Endothelial cell of hepatic sinusoid (primary cell): Measurements from ENCODE around the gene RBPMS2.

Experiments used
- in situ Hi-C: cut with HindIII; loops from 2 replicates; pipeline ENCODE4 v1.10.0; 2017; ENCODE audit warnings: low sequenced_read_pairs

The RBPMS2 gene

DNA sequence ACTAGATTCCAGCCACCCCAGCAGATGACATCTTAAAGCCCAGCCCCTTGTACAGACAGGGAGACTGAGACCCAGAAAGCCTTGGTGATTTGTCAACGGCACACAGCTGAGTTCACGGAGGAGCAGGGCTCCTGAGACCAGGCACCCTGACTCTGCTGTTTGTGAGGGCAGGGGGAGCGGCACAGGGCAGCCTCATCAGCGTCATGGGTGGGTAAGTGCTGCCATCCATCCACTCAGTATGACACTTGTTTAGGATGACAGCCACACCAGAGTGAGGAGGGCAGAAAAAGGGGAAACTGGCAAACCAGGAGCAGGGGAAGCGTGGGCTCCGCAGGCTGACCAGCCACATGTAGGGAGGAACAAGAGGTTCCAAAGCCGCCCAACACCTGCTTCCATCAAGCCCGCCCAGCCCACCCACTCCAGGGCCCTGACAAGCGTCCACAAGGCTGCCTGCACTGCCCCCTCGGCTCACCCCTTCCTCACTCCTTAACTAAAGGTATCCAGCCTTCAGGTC lies 19.9 kb downstream of the RBPMS2 start:
- in situ Hi-C loops: no loop called here

DNA sequence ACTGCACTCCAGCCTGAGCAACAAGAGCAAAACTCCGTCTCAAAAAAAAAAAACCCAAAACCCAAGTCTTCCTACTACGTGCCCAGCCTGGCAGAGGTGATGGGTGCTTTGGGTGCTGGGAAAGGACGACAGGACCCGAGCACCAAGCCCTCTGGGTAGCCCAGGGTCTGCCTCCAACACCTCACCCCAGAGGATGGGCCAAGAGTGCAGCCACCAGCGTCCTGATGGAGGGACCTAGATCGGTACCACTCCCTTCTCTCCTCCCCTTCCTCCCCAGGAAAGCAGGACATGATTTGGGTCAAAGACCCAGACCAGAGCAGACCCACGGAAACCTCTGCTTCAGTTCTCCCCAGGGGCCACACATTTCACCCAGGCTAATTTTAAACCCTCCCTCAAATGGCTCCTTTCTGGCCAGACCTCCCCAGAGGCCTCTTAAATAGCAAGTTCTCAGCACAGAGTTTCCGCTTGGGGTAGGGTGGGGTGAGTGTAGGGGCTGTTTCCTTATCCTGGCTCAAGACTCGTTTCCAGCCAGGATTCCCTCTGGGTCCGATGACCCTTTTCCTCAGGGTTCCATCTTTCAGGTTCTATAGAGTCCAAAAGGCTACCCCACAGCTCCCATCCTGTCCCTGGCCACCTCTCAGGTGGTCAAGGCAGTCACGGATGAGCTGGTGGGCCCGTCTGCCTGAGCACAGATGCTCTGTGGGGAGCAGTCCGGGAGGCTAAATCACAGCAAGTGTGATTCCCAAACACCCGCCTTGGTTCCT lies 20.5 kb downstream of the RBPMS2 start:
- in situ Hi-C loops: no loop called here

DNA sequence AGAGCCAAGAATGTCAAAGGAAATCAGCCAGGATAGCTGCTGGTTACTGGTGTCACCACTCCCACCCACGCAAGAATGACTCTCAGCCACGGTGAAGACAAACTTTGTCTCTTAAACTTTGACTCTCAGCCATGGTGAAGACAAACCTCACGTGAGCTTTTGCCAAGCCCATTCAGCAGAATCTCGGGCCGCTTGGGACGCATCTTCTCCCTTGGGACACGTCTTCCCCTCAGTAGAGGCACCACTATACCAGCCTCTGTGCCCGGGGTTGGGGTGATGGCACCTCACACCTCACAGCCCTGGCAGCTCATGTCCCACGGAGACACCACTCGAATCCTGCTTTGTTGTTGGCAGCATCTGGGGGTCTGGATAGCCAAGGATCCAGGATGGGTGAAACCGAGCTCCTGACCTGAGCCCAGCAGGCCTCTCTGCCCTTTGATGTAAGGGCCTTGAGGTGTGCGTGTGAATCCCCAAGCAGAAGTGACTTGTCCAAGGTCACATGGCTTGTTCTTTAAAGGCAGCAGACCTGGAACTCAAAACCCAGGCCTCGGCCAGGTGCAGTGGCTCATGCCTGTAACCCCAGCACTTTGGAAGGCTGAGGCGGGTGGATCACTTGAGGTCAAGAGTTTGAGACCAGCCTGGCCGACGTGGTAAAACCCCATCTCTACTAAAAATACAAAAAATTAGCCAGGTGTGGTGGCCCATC lies 21.8 kb downstream of the RBPMS2 start:
- in situ Hi-C loops: no loop called here

DNA sequence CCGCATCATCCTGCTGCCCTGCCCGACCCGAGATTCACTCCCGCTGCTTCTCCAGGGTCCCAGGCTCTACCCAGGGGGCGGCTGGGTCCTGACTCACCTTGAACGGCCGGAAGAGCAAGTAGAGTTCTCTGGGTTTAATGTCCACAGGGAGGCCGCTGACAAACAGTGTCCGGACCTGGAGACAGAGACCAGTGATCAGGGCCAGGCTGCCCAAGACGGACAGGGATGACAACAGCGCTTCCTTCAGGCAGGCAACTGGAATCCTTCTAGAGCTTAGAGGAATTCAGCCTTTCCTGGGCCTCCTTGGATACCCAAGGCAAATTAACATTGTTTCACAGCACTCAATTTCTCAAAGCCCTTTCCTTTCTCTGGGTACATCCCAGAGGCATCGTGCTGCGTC lies 23.9 kb downstream of the RBPMS2 start:
- in situ Hi-C loops: no loop called here

- in situ Hi-C loops: no loop called here
These were observed 25.3 kb downstream of the RBPMS2 start for GRCh38 chr15:64749999-64750657.

GRCh38 chr15:64749167-64749566 lies 26.2 kb downstream of the RBPMS2 start:
- in situ Hi-C loops: no loop called here

GRCh38 chr15:64748251-64748650 lies 27.1 kb downstream of the RBPMS2 start:
- in situ Hi-C loops: no loop called here

DNA sequence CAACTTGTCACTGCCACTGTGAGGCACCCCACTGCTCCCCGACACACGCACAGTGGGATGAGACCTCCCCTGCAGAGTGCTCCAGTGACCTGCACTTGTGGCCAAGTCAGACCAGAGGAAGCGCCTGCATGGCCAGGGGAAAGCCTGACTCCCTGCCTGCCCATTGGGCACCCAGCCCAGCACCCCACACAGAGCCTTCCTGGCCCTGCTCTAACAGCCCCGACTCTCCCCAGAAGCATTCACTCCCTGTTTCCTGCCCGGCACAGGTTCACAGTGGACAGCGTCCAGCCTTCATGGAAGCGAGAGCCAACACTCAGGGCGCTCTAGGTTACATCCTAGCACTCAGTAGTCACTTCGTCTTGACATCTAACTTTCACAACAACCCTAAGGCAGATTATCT lies 27.8 kb downstream of the RBPMS2 start:
- in situ Hi-C loops: no loop called here

- in situ Hi-C loops: no loop called here
These were observed 28.5 kb downstream of the RBPMS2 start for GRCh38 chr15:64746921-64747320.

DNA sequence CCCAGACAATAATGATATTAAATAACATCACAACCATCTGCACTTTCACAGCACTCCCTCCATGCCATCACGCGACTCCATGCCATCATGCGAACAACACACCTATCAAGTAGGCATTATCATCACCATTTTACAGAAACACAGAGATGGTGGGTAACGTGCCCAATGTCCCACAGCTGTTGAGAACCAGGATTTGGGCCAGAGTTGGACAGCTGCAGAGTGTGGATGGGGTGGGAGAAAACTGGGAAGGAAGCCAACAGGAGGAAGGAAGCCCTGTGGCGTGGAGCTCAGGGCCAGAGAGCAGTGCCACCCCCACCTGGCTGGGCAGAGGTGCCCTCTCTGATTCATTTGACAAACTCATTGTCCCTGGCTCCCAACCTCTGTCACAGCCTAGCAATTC lies 29.0 kb downstream of the RBPMS2 start:
- in situ Hi-C loops: no loop called here

DNA sequence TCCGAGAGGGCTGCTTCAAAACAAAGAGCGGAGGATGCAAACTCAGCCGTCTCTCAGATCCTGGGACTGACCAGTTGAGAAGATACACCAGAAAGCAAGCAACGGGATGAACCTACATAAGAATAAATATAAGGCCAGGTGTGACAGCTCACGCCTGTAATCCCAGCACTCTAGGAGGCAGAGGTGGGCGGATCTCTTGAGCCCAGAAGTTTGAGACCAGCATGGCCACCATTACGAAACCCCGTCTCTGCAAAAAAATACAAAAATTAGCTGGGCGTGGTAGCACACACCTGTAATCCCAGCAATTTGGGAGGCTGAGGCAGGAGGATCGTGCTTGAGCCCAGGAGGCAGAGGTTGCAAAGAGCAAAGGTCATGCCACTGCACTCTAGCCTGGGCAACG lies 31.7 kb downstream of the RBPMS2 start:
- in situ Hi-C loops: loop anchor here (5.0 kb wide), 1 partner anchor 46 kb away; no protein-coding TSS in a partner anchor

GRCh38 chr15:64742921-64743320 lies 32.5 kb downstream of the RBPMS2 start:
- in situ Hi-C loops: loop anchor here (5.0 kb wide), 1 partner anchor 46 kb away; no protein-coding TSS in a partner anchor

DNA sequence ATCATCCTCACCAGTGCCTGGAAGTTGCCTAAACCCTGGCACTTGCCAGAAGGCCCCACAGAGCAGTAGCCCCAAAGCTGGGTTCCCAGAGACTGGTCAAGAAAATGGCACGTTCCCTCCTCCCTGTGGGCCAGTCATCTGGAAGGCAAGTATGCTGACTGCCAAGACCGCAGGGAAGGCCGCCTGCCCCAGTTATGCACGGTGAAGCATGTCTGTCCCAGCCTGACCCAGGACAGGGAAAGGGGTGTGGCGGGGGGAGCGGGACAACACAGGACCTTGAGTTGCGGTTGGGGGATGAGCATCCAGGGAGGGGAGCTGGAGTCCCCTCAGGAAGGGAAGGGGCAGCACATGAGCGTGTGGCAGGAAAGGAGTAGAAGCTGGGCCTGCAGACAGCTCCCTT lies 33.0 kb downstream of the RBPMS2 start:
- in situ Hi-C loops: loop anchor here (5.0 kb wide), 1 partner anchor 45 kb away; no protein-coding TSS in a partner anchor

DNA sequence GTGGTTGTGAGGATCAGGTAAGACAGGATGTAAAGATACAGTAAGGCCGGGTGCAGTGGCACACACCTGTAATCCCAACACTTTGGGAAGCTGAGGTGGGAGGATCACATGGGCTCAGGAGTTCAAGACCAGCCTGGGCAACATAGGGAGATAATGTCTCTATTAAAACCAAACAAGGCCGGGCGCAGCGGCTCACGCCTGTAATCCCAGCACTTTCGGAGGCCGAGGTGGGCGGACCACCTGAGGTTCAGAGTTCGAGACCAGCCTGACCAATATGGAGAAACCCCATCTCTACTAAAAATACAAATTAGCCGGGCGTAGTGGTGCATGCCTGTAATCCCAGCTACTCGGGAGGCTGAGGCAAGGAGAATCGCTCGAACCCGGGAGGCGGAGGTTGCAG lies 33.7 kb downstream of the RBPMS2 start:
- in situ Hi-C loops: loop anchor here (5.0 kb wide), 1 partner anchor 44 kb away; no protein-coding TSS in a partner anchor

DNA sequence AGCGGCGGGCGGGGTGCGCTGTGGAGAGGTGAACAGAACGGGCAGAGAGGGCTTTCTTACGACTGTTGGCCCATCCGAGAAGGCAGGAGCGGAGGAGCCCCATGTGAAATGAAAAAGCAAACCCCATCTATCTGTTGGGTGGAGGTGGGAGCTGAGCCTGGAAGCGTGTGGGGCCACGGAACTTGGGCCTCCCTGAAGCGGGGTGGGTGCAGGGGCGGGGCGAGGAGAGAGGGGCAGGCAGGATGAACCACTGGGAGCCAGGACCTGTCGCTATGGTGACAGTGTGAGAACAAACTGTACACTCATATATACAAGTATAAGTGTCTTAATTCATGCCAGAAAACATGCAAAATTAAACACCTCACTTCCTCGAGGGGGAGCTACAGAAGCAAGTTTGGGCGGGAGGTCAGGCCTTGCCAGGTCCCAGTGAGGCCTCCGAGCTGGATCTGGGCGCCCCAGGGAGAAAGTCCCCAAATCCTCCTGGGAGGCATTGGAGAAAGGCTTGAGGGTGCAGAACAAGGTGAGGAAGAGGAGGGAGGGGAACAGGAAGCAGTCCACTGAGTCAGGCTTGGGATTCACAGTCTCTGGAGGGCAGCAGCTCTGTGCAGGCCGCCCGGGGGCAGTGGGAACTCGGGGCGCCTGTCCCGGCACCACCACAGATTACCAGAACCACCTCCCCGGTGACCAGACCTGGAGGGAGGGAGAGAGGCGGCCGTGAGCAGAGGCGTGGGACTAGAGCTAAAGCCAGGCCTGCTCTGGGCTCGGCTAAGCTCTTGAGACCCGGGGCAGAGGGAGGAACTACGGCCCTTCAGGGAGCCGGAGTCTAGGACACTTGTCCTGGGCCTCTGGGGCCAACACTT lies 34.8 kb downstream of the RBPMS2 start:
- in situ Hi-C loops: loop anchor here (5.0 kb wide), 1 partner anchor 43 kb away; no protein-coding TSS in a partner anchor

- in situ Hi-C loops: loop anchor here (5.0 kb wide), 1 partner anchor 42 kb away; no protein-coding TSS in a partner anchor
These were observed 35.7 kb downstream of the RBPMS2 start for GRCh38 chr15:64739577-64740143.

DNA sequence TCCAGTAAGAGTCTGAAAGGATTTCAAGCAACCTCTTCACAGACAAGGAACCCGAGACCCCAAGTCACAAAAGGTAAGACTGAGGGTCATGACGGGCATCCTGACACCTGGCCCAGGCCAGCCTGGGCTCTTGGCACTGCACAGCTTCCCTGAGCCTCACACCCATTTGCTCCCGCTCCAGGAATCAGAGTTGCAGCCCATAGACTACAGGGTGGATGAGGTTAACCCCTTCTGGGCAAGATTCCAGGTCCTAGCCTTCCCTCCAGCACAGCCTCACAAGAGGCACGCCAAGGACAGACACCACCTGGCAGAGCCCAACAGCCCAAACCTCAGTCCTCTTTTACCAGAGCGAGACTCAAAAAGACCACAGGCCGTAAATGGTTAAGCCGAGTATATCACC lies 36.2 kb downstream of the RBPMS2 start:
- in situ Hi-C loops: no loop called here

GRCh38 chr15:64738226-64739095 lies 36.9 kb downstream of the RBPMS2 start:
- in situ Hi-C loops: no loop called here
